ENCODE results near the gene MBD6.

The MBD6 gene

DNA sequence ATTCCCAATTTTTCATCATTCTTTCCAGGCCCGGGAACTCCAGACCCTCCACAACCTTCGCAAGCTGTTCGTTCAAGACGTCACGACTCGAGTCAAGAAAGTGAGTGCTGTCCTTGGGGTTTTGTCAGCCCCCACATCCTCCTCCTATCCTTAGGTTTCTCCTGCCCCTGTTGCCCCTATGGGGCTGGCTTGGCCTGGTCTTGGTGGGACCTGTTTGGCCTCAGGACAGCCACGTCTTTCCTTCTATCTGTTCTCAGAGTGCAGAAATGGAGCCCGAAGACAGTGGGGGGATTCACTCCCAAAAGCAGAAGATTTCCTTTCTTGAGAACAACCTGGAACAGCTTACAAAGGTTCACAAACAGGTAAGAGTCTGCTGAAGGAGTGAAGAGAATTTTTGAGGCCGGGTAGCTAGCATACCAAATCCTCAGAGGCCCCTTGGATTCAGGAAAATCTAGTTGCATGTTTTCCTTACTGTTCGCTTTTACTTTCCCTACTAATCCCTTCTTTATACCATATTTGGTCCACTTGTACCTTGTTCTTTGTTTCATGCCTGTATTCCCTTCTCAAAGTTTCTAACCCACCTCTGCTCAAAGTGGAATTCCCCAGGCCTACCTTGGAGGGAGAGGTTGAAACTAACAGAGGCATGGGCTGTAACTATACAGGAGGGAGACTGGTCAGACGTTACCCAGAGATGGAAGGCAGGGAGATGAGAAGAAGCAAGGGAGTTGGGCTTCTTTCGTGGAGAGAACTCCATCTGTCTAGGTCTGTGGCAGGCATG, 55.5 kb downstream of the MBD6 start:
- no peak overlapping the region for H3K4me3 ChIP-seq (replicated peaks; ENCODE audit: low read depth, low read length)
- TF ChIP-seq, protein P1, sequence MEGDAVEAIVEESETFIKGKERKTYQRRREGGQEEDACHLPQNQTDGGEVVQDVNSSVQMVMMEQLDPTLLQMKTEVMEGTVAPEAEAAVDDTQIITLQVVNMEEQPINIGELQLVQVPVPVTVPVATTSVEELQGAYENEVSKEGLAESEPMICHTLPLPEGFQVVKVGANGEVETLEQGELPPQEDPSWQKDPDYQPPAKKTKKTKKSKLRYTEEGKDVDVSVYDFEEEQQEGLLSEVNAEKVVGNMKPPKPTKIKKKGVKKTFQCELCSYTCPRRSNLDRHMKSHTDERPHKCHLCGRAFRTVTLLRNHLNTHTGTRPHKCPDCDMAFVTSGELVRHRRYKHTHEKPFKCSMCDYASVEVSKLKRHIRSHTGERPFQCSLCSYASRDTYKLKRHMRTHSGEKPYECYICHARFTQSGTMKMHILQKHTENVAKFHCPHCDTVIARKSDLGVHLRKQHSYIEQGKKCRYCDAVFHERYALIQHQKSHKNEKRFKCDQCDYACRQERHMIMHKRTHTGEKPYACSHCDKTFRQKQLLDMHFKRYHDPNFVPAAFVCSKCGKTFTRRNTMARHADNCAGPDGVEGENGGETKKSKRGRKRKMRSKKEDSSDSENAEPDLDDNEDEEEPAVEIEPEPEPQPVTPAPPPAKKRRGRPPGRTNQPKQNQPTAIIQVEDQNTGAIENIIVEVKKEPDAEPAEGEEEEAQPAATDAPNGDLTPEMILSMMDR (IDR thresholded peaks at IDR 0.05; ENCODE audit: low read depth, low read length, missing control alignments) = no peak
- DNase-seq (ENCODE audit: extremely low read depth, low read depth) = no peak

DNA sequence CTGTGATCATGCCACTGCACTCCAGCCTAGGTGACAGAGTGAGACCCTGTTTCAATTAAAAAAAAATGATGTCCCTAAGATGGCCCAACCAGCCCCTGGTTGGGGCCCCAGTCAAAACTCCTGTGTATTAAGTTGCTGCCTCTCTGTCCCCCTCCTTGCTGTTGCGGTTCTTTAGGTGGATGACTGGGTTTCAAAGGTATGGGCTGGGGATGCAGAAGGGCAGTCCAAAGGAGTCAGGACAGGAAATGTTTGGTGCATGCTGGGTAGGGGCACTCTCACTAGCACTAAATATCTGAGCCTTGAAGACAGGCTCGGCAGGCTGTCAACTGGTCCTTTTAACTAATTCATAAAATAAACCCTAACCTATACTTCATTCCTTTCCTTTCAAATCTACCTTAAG, 56.4 kb downstream of the MBD6 start:
- H3K4me3 ChIP-seq (replicated peaks; ENCODE audit: low read depth, low read length) = no peak overlapping the region
- no peak for DNase-seq (ENCODE audit: extremely low read depth, low read depth)
- TF ChIP-seq, protein P1 (IDR thresholded peaks at IDR 0.05; ENCODE audit: low read depth, low read length, missing control alignments) = no peak

Data from HFF-Myc (cell line).